Heart right ventricle (tissue), 16 donors: Measurements from ENCODE around the gene KREMEN1. TPM values are rescaled to one million over a fixed set of nuclear protein-coding genes. Genes with fewer than 3 reads are reported as not detected.

Experiments used
- ATAC-seq, 8 donors: fragments of 200-7000 bp; cut with Tn5 transposase; one replicate each; pipeline ENCODE4 v1.9.1; 2020; ENCODE audit warnings: mild to moderate bottlenecking in 8 of 8, moderate library complexity in 8 of 8, moderate number of reproducible peaks in 1 of 8
- DNase-seq, 2 donors: peaks; one replicate each; pipeline ENCODE4 v3.0.0-alpha.2; 2020
- H3K27ac ChIP-seq, 10 donors: fragments of 200-600 bp; sonication (generic) in 2 of 10; one replicate each; pipeline versions ENCODE4 v1.5.0 to v1.8.0; 2020 to 2022; ENCODE audit warnings: mild to moderate bottlenecking in 3 of 10
- H3K27me3 ChIP-seq, 7 donors: fragments of 200-600 bp; one replicate each; pipeline ENCODE4 v1.8.0; 2021 to 2022; ENCODE audit warnings: mild to moderate bottlenecking in 2 of 7
- H3K36me3 ChIP-seq, 9 donors: fragments of 200-600 bp; sonication (generic) in 1 of 9; one replicate each; pipeline versions ENCODE4 v1.5.0 to v1.8.0; 2020 to 2022; ENCODE audit warnings: mild to moderate bottlenecking in 2 of 9
- H3K4me1 ChIP-seq, 9 donors: fragments of 200-600 bp; sonication (generic) in 1 of 9; one replicate each; pipeline versions ENCODE4 v1.5.0 to v1.8.0; 2020 to 2022; ENCODE audit warnings: mild to moderate bottlenecking in 4 of 9
- H3K4me3 ChIP-seq, 10 donors: fragments of 200-600 bp; sonication (generic) in 2 of 10; one replicate each; pipeline versions ENCODE4 v1.5.0 to v1.8.0; 2020 to 2022; ENCODE audit warnings: mild to moderate bottlenecking in 7 of 10, moderate library complexity in 2 of 10
- H3K9me3 ChIP-seq, 11 donors: fragments of 200-600 bp in 10 of 11; sonication (generic) in 2 of 11; one replicate each; pipeline versions ENCODE4 v1.5.0 to v1.8.0; 2013 to 2022; ENCODE audit warnings: mild to moderate bottlenecking in 2 of 11, control low read depth in 1 of 11, moderate library complexity in 1 of 11
- CTCF ChIP-seq, 9 donors: fragments of 200-600 bp; sonication (generic) in 2 of 9; IDR thresholded peaks; one replicate each; pipeline versions ENCODE4 v1.5.0 to v1.8.0; 2021 to 2022; ENCODE audit warnings: antibody characterized with exemption in 9 of 9, mild to moderate bottlenecking in 5 of 9, moderate library complexity in 1 of 9
- WGBS, 2 donors: extraction: QIAGEN DNeasy Blood & Tissue Kit; methylation state at CpG; one replicate each; pipeline ENCODE4 v1.1.7; 2013; ENCODE audit warnings: inconsistent platforms in 1 of 2; 5-methylcytosine and 5-hydroxymethylcytosine counted together
- intact Hi-C, 10 donors: fragments of 100-400 bp; cut with DNase I; formaldehyde crosslinking; loops; one replicate each; pipeline versions ENCODE4 v1.11.1 to v1.14.2; 2022
- polyA plus RNA-seq, 2 donors: library from polyadenylated mRNA; stranded (reverse); fragments of 200-250 nt; gene quantifications; one replicate each; pipeline ENCODE4 v1.2.3, GENCODE V29; 2013
- total RNA-seq, 10 donors: library from RNA; stranded (reverse); fragmentation: NEBNext Ultra II Directional in 3 of 10; extraction: Animal tissue kit (Norgen Biotek cat#: 25700) in 3 of 10; gene quantifications; one replicate each; pipeline versions ENCODE4 v1.2.1 to v1.2.4, GENCODE V29; 2021 to 2023
- donor health status: Arrhythmogenic right ventricular cardiomyopathy.
- donor health status: ischemic (EF 13 %, LVEDD 7.1; RV severe dilation, severe dysfunction).
- donor health status: healthy with polysubstance abuse.
- donor health status: DM: no; HTN: yes; CAD: no.
- donor health status: DM: no; HTN: no; CAD: no.
- donor health status: ischemic (EF 25% LVEDD 6.9; RV normal size, moderate dysfunction).
- donor health status: ischemic (EF 25% LVEDD 5.7; RV mildly dilated, moderate dysfunction).
- donor health status: healthy.
- donor health status: DM: yes; HTN: yes; CAD: no.
- donor health status: Ischemic cardiomyopathy.
- donor health status: ischemic (EF 35%, LVEDD 5.7; RV mildly dilated, moderate dysfunction).
- donor health status: nonischemic (EF 11% LVEDD 7.7; RV severe dilation, severe dysfunction).
- donor health status: DM: yes; HTN: yes; CAD: no.
- donor health status: PGD.
- donor health status: ischemic (EF 29% LVEDD 5.4; RV normal size, mild dysfunction).
- donor health status: nonischemic (EF 23%, LVEDD 6.1; RV moderate dilation, normal function).

The KREMEN1 gene
- total and polyA plus RNA-seq, 12 donors = 7.4 to 46.3 (median 36.5) TPM

DNA sequence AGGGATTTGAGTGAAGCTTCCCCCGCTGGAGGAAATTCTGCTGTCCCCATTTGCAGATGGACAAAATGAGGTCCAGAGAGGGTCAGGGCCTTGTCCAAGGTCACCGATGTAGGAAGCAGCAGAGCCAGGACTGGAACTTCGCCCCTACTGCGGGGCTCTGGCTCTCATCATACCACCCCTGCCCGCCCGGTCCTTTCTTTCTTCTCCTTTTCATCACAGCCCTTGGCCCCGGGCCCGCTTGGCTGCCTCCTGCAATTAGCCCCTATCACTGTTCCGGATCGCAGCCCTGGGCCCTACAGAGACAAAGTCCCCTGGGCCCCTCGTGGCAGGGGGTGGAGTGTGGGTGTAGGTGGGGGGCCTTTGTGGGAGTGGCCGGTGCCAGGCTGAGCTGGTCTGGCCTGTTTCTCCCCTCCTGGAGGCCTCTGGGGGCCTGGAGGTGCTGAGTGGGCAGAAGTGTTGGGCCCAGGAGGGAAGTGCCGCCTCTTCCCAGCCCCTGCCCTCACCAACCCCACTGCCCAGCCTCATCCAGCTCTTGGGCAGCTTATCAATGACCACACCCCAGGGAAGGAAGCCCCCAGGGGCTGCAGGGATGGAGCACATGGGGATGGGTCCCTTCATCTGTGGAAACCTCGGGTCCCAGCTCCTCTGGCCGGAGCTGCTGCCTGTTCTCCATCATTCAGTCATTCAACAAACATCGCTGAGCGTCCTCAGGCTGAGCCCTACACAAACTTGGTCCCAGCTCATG, 136.2 kb downstream of the KREMEN1 start:
- DNase-seq = no peak
- intact Hi-C loops = loop anchor here in 2 of 10 donors (5.0 kb wide), 2 partner anchors 33 to 38 kb away; no protein-coding TSS in a partner anchor

GRCh38 chr22:29209624-29209929, 136.7 kb downstream of the KREMEN1 start:
- Histone ChIP-seq H3K36me3 (no peaks in the 10 kb centered on the region), H3K4me1 (peaks cover 3 to 11% (median 5%) of the 10 kb centered on the region in 9 donors), H3K9me3 (no peaks in the 10 kb centered on the region), H3K27me3 (peaks cover 0 to 36% (median 4%) of the 10 kb centered on the region in 7 donors), H3K27ac (no peak overlapping the region), H3K4me3 (no peak overlapping the region)
- no peak for TF ChIP-seq CTCF (IDR thresholded peaks at IDR 0.05)
- DNase-seq = no peak
- intact Hi-C loops = loop anchor here in 2 of 10 donors (5.0 kb wide), 2 partner anchors 33 to 38 kb away; no protein-coding TSS in a partner anchor
- no peak for ATAC-seq
- 98 to 99% methylated on average over 3 of the region's 3 CpGs for WGBS, 2 donors

More for the DNA sequence above, 136.2 kb downstream of the KREMEN1 start:
- H3K9me3 ChIP-seq = no peaks in the 10 kb centered on the region
- WGBS, 2 donors = 67 to 77% methylated on average over 17 of the region's 17 CpGs
- TF ChIP-seq CTCF (IDR thresholded peaks at IDR 0.05) = no peak
- peaks cover 0 to 36% (median 4%) of the 10 kb centered on the region in 7 donors for H3K27me3 ChIP-seq
- no peak overlapping the region for H3K27ac ChIP-seq
- peaks cover 3 to 11% (median 5%) of the 10 kb centered on the region in 9 donors for H3K4me1 ChIP-seq
- no peak overlapping the region for H3K4me3 ChIP-seq
- ATAC-seq = no peak
- H3K36me3 ChIP-seq = no peaks in the 10 kb centered on the region

GRCh38 chr22:29211066-29211465, 138.2 kb downstream of the KREMEN1 start:
- H3K36me3 ChIP-seq = no peaks in the 10 kb centered on the region
- no peak overlapping the region for H3K27ac ChIP-seq
- 90 to 95% methylated on average over 11 of the region's 11 CpGs for WGBS, 2 donors
- intact Hi-C loops = loop anchor here in 1 of 10 donors (10.0 kb wide), 1 partner anchor 64 kb away; no protein-coding TSS in a partner anchor
- H3K9me3 ChIP-seq = no peaks in the 10 kb centered on the region
- no peak for ATAC-seq
- no peak for TF ChIP-seq CTCF (IDR thresholded peaks at IDR 0.05)
- DNase-seq = no peak
- peaks cover 0 to 25% (median 3%) of the 10 kb centered on the region in 7 donors for H3K27me3 ChIP-seq
- H3K4me1 ChIP-seq = peaks cover 2 to 5% (median 3%) of the 10 kb centered on the region in 9 donors
- H3K4me3 ChIP-seq = no peak overlapping the region

DNA sequence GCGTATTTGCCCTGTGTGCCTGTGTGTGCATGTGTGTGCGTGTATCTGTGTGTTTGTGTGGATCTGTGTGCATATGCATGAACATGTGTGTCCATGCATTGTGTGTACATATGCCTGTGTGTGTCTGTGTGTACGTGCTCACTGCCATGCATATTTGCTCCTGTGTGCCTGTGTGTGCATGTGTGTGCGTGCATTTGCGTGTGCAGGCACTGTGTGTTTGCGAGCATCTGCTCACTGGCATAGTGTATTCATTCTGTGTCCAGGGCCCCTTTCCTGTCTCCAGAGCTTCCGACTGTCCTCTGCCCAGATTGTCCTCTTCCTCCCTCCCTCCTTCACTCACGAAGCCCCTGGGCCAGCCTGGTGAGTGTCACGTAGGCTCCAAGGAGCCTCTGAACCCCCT, 138.6 kb downstream of the KREMEN1 start:
- Histone ChIP-seq H3K4me1 (peaks cover 0 to 1% (median 0%) of the 10 kb centered on the region in 9 donors), H3K27me3 (peaks cover 0 to 21% (median 0%) of the 10 kb centered on the region in 7 donors), H3K4me3 (no peak overlapping the region), H3K27ac (no peak overlapping the region), H3K36me3 (no peaks in the 10 kb centered on the region), H3K9me3 (no peaks in the 10 kb centered on the region)
- DNase-seq (no peak), ATAC-seq (no peak)
- 94% methylated on average over 9 of the region's 9 CpGs for WGBS, 2 donors
- intact Hi-C loops = loop anchor here in 1 of 10 donors (10.0 kb wide), 1 partner anchor 63 kb away; no protein-coding TSS in a partner anchor
- TF ChIP-seq CTCF (IDR thresholded peaks at IDR 0.05) = no peak
